Measurements from ENCODE around the gene PLEKHH3. TPM values are rescaled to one million over a fixed set of nuclear protein-coding genes. Genes with fewer than 3 reads are reported as not detected.

Gene PLEKHH3
- polyA plus RNA-seq (2012; ENCODE audit: low read depth, missing spikeins): 18.3 TPM

- no peak for TF ChIP-seq POLR2A (IDR thresholded peaks at IDR 0.05; ENCODE audit: low read depth, low read length)
- no peak for TF ChIP-seq SPI1 (IDR thresholded peaks at IDR 0.05; ENCODE audit: low read depth, low read length)
- no peak for TF ChIP-seq POU2F2 (IDR thresholded peaks at IDR 0.05; ENCODE audit: low read depth, low read length)
- no peak for TF ChIP-seq POLR2AphosphoS5 (IDR thresholded peaks at IDR 0.05; ENCODE audit: low read depth, low read length)
- TF ChIP-seq PAX5 (IDR thresholded peaks at IDR 0.05; ENCODE audit: insufficient read depth, low read length, severe bottlenecking): no peak
- TF ChIP-seq TAF1 (IDR thresholded peaks at IDR 0.05; ENCODE audit: low read depth, low read length): no peak
- FAIRE-seq: no peak
- no peak for DNase-seq (ENCODE audit: insufficient read length, low spot score)
These were observed at the start of gene PLEKHH3 for GRCh38 chr17:42676424-42677011. Gene PLEKHH3 (minus strand): TSS chr17:42676994. CDS start chr17:42676563, 431 bp downstream.

GRCh38 chr17:42725143-42725542 lies 48.3 kb upstream of the PLEKHH3 start:
- no peak for DNase-seq (ENCODE audit: insufficient read length, low spot score)
- no peak for FAIRE-seq
- TF ChIP-seq POLR2A (IDR thresholded peaks at IDR 0.05; ENCODE audit: low read depth, low read length) (no peak), POLR2AphosphoS5 (IDR thresholded peaks at IDR 0.05; ENCODE audit: low read depth, low read length) (no peak), TAF1 (IDR thresholded peaks at IDR 0.05; ENCODE audit: low read depth, low read length) (no peak), PAX5 (IDR thresholded peaks at IDR 0.05; ENCODE audit: insufficient read depth, low read length, severe bottlenecking) (no peak), POU2F2 (IDR thresholded peaks at IDR 0.05; ENCODE audit: low read depth, low read length) (no peak), SPI1 (IDR thresholded peaks at IDR 0.05; ENCODE audit: low read depth, low read length) (no peak)

- DNase-seq (ENCODE audit: insufficient read length, low spot score) (no peak), FAIRE-seq (no peak)
- TF ChIP-seq POLR2AphosphoS5 (IDR thresholded peaks at IDR 0.05; ENCODE audit: low read depth, low read length): no peak
- TF ChIP-seq SPI1 (IDR thresholded peaks at IDR 0.05; ENCODE audit: low read depth, low read length): no peak
- no peak for TF ChIP-seq PAX5 (IDR thresholded peaks at IDR 0.05; ENCODE audit: insufficient read depth, low read length, severe bottlenecking)
- TF ChIP-seq TAF1 (IDR thresholded peaks at IDR 0.05; ENCODE audit: low read depth, low read length): no peak
- TF ChIP-seq POU2F2 (IDR thresholded peaks at IDR 0.05; ENCODE audit: low read depth, low read length): no peak
- no peak for TF ChIP-seq POLR2A (IDR thresholded peaks at IDR 0.05; ENCODE audit: low read depth, low read length)
These were observed 46.8 kb upstream of the PLEKHH3 start for GRCh38 chr17:42723636-42724035.

GRCh38 chr17:42720996-42721583 lies 44.3 kb upstream of the PLEKHH3 start:
- FAIRE-seq: peak; percentile 81
- no peak for TF ChIP-seq TAF1 (IDR thresholded peaks at IDR 0.05; ENCODE audit: low read depth, low read length)
- no peak for TF ChIP-seq POLR2A (IDR thresholded peaks at IDR 0.05; ENCODE audit: low read depth, low read length)
- no peak for DNase-seq (ENCODE audit: insufficient read length, low spot score)

- no peak for FAIRE-seq
These were observed 32.8 kb upstream of the PLEKHH3 start for GRCh38 chr17:42709561-42709960.

GRCh38 chr17:42708588-42708987 lies 31.8 kb upstream of the PLEKHH3 start:
- no peak for DNase-seq (ENCODE audit: insufficient read length, low spot score)
- FAIRE-seq: no peak
- TF ChIP-seq POU2F2 (IDR thresholded peaks at IDR 0.05; ENCODE audit: low read depth, low read length) (no peak), PAX5 (IDR thresholded peaks at IDR 0.05; ENCODE audit: insufficient read depth, low read length, severe bottlenecking) (no peak), TAF1 (IDR thresholded peaks at IDR 0.05; ENCODE audit: low read depth, low read length) (no peak), POLR2A (IDR thresholded peaks at IDR 0.05; ENCODE audit: low read depth, low read length) (no peak), POLR2AphosphoS5 (IDR thresholded peaks at IDR 0.05; ENCODE audit: low read depth, low read length) (no peak), SPI1 (IDR thresholded peaks at IDR 0.05; ENCODE audit: low read depth, low read length) (no peak)

More at GRCh38 chr17:42709561-42709960, 32.8 kb upstream of the PLEKHH3 start:
- DNase-seq (ENCODE audit: insufficient read length, low spot score): no peak
- no peak for TF ChIP-seq POLR2A (IDR thresholded peaks at IDR 0.05; ENCODE audit: low read depth, low read length)
- TF ChIP-seq PAX5 (IDR thresholded peaks at IDR 0.05; ENCODE audit: insufficient read depth, low read length, severe bottlenecking): no peak
- TF ChIP-seq SPI1 (IDR thresholded peaks at IDR 0.05; ENCODE audit: low read depth, low read length): no peak
- TF ChIP-seq TAF1 (IDR thresholded peaks at IDR 0.05; ENCODE audit: low read depth, low read length): no peak

- DNase-seq (ENCODE audit: insufficient read length, low spot score): no peak
- TF ChIP-seq POLR2AphosphoS5 (IDR thresholded peaks at IDR 0.05; ENCODE audit: low read depth, low read length): no peak
- no peak for TF ChIP-seq POLR2A (IDR thresholded peaks at IDR 0.05; ENCODE audit: low read depth, low read length)
- TF ChIP-seq POU2F2 (IDR thresholded peaks at IDR 0.05; ENCODE audit: low read depth, low read length): no peak
- no peak for TF ChIP-seq PAX5 (IDR thresholded peaks at IDR 0.05; ENCODE audit: insufficient read depth, low read length, severe bottlenecking)
- TF ChIP-seq TAF1 (IDR thresholded peaks at IDR 0.05; ENCODE audit: low read depth, low read length): no peak
- TF ChIP-seq SPI1 (IDR thresholded peaks at IDR 0.05; ENCODE audit: low read depth, low read length): no peak
- FAIRE-seq: peak; percentile 80
These were observed 29.9 kb upstream of the PLEKHH3 start for GRCh38 chr17:42706732-42707131.

GRCh38 chr17:42704837-42705494 lies 28.2 kb upstream of the PLEKHH3 start:
- peak; percentile 53 for DNase-seq (ENCODE audit: insufficient read length, low spot score)
- TF ChIP-seq SPI1 (IDR thresholded peaks at IDR 0.05; ENCODE audit: low read depth, low read length) (peak; percentile 89), POU2F2 (IDR thresholded peaks at IDR 0.05; ENCODE audit: low read depth, low read length) (peak; percentile 93), PAX5 (IDR thresholded peaks at IDR 0.05; ENCODE audit: insufficient read depth, low read length, severe bottlenecking) (no peak)
- peak; percentile 95 for FAIRE-seq

- no peak for TF ChIP-seq POLR2A (IDR thresholded peaks at IDR 0.05; ENCODE audit: low read depth, low read length)
- no peak for TF ChIP-seq PAX5 (IDR thresholded peaks at IDR 0.05; ENCODE audit: insufficient read depth, low read length, severe bottlenecking)
- no peak for TF ChIP-seq TAF1 (IDR thresholded peaks at IDR 0.05; ENCODE audit: low read depth, low read length)
- no peak for TF ChIP-seq SPI1 (IDR thresholded peaks at IDR 0.05; ENCODE audit: low read depth, low read length)
- TF ChIP-seq POLR2AphosphoS5 (IDR thresholded peaks at IDR 0.05; ENCODE audit: low read depth, low read length): no peak
- TF ChIP-seq POU2F2 (IDR thresholded peaks at IDR 0.05; ENCODE audit: low read depth, low read length): no peak
- DNase-seq (ENCODE audit: insufficient read length, low spot score): no peak
- FAIRE-seq: no peak
These were observed 27.7 kb upstream of the PLEKHH3 start for GRCh38 chr17:42704490-42704836.
